ENCODE data around the gene RNF168. TPM values are rescaled to one million over a fixed set of nuclear protein-coding genes. Genes with fewer than 3 reads are reported as not detected.
"Not testable (repeated sequence)": the region's sequence is repeated elsewhere in the genome, so short reads cannot be mapped to it uniquely, and the experiment has no call there.

Gene RNF168
- total RNA-seq, 2 experiments from 2014 or later = 37.5 to 38.7 TPM

DNA sequence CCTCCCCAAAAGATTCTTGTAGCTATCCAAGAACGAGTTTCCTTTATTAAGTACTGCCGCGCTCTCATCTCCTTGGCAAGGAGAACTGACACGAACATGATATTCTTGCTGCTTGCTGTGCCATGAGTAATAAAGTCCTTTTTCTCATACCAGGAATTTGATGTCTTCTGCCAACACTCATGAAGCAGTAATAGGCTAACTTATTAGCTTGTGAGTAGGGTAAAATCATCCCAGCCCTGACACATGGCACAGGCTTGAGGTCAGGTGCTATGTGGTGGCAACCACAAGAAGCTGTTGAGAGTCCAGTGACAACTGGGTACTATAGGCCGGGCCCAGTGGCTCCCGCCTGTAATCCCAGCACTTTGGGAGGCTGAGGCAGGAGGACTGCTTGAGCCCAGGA lies 48.6 kb downstream of the RNF168 start:
- ChIA-PET POLR2A (no interaction called here), CTCF (interaction anchor here (0.5 to 1.2 kb wide), 5 partner anchors 9 to 1596 kb away, joined by 3 to 7 read pairs (median 3); no protein-coding TSS in a partner anchor)
- DNase-seq = no peak
- Mint-ChIP-seq H3K4me1 (peaks cover 4% of the 10 kb centered on the region), H3K27me3 (no peaks in the 10 kb centered on the region), H3K4me3 (no peak overlapping the region), H3K9me3 (no peaks in the 10 kb centered on the region), H3K36me3 (ENCODE audit: low read depth) (no peaks in the 10 kb centered on the region), H3K27ac (peak overlapping the region; percentile 22)

DNA sequence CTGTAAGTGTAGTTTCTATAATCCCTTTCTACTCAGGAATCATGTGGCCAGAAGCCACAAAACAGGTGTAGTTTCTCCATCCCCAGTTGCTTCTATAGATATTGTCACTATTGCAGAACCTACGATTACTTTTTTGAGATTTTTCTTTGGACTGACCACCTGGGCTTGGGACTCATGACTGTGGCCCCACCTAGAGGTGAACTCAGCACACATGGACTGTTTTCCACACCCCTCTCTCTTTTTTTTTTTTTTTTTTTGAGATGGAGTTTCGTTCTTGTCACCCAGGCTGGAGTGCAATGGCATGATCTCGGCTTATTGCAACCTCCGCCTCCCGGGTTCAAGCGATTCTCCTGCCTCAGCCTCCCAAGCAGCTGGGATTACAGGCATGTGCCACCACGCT lies 58.2 kb downstream of the RNF168 start:
- H3K27ac Mint-ChIP-seq; DNase-seq; H3K36me3 Mint-ChIP-seq (ENCODE audit: low read depth); H3K27me3 Mint-ChIP-seq; H3K4me3 Mint-ChIP-seq; POLR2A ChIA-PET; H3K9me3 Mint-ChIP-seq; CTCF ChIA-PET: not testable (repeated sequence)
- peaks cover 17% of the 10 kb centered on the region for H3K4me1 Mint-ChIP-seq

DNA sequence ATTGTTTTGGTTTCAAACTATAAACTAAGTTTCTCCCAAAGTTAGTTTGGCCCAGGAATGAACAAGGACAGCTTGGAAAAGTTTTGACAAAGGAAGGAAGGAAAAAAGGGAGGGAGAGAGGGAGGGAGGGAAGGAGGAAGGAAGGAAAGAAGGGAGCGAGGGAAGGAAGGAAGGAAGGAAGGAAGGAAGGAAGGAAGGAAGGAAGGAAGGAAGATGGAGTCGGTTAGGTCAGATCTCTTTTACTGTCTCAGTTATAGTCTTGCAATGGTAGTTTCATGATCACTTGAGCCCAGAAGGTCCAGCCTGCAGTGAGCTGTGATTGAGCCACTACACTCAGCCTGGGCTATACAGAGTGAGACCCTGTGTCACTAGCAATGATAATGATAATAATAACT lies 59.1 kb downstream of the RNF168 start:
- Mint-ChIP-seq H3K4me1 (peaks cover 18% of the 10 kb centered on the region), H3K9me3 (no peaks in the 10 kb centered on the region), H3K27ac (no peak overlapping the region), H3K4me3 (no peak overlapping the region), H3K36me3 (ENCODE audit: low read depth) (no peaks in the 10 kb centered on the region), H3K27me3 (no peaks in the 10 kb centered on the region)
- ChIA-PET CTCF (interaction anchor here (0.6 to 1.0 kb wide), 2 partner anchors 27 to 215 kb away, joined by 3 read pairs; no protein-coding TSS in a partner anchor), POLR2A (no interaction called here)
- no peak for DNase-seq

DNA sequence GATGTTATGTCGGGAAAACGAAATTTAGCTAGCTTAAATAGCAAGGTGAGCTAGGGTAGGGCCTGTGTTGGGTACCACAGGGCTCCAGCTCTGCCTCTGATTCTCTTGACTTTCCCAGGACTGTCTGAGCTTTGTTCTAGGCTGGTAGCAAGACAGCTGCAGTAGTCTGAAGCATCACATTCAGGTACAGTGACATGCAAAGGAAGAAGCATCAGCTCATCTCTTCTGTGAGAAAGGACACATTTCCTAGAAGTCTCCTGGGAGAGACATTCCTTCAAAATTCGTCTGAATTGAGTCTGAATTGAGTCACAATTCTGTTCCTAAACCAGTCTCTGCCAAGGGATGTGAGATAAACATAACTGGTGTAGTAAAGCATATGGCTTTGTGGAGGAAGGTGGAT lies 62.9 kb downstream of the RNF168 start:
- ChIA-PET POLR2A (interaction anchor here (0.6 kb wide), 1 partner anchor 10 kb away, joined by 3 read pairs; no protein-coding TSS in a partner anchor), CTCF (interaction anchor here (1.0 to 1.6 kb wide), 4 partner anchors 8 to 18 kb away, joined by 3 to 5 read pairs (median 3); partner anchors contain the start of gene UBXN7)
- H3K27ac Mint-ChIP-seq = no peak overlapping the region
- H3K4me3 Mint-ChIP-seq = no peak overlapping the region
- peaks cover 18% of the 10 kb centered on the region for H3K4me1 Mint-ChIP-seq
- H3K36me3 Mint-ChIP-seq (ENCODE audit: low read depth) = no peaks in the 10 kb centered on the region
- H3K9me3 Mint-ChIP-seq = no peaks in the 10 kb centered on the region
- no peaks in the 10 kb centered on the region for H3K27me3 Mint-ChIP-seq
- no peak for DNase-seq

DNA sequence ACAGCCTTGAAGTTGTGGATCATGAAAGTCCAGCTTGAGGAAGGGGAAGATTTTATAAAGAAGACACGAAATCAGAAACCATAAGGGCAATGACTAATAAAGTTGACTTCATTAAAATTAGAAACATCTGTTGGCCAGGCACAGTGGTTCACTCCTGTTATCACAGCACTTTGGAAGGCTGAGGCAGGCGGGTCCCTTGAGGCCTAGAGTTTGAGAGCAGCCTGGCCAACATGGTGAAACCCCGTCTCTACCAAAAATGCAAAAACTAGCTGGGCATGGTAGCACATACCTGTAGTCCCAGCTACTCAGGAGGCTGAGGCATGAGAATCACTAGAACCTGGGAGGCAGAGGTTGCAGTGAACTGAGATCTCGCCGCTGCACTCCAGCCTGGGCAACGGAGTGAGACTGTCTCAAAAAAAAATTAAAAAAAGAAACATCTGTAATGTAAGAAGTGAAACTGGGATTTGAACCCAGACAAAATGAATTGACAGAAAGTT lies 63.5 kb downstream of the RNF168 start:
- CTCF ChIA-PET = interaction anchor here (1.0 to 1.6 kb wide), 4 partner anchors 8 to 78 kb away, joined by 3 to 5 read pairs (median 3); partner anchors contain the start of gene UBXN7
- DNase-seq = no peak
- Mint-ChIP-seq H3K27ac (peak overlapping the region; percentile 66), H3K4me1 (peaks cover 18% of the 10 kb centered on the region), H3K36me3 (ENCODE audit: low read depth) (no peaks in the 10 kb centered on the region), H3K9me3 (no peaks in the 10 kb centered on the region), H3K4me3 (no peak overlapping the region), H3K27me3 (no peaks in the 10 kb centered on the region)
- POLR2A ChIA-PET = no interaction called here

DNA sequence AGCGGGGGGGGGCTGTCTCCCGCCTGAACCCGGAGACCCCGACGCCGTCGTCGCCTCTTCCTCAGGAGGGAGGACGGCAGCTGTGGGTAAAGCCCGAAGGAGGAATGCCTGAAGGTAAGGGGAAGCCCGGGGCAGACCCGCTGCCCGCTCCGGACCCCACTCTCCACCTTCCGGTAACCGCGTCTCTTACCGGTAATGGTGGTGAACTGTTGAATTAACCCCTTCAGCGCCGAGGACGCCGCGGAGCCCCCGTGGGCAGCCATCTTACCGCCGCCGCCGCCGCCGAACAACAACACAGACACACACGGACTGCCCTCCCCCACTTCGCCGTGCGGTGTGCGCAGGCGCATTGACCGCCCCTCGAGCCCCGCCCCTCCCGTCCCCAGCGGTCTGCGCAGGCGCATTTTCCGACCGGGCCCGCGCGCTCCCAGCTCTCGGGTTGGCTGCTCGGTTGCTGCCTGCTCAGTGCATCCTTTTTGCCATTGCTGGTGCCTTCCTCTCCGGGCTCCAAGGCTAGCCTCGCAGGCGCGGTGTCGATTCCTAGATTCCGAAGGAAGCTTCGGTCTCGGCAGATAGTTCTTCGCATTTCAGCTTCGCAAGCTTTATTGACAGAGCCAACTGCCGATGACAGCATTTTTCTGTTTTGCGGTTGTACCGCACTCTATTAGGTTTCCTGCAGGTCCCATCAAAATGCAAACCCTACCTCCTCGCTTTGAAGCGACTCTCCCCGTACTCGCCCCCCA lies 71.3 kb downstream of the RNF168 start, which contains the start of gene UBXN7:
TSS of gene UBXN7 (minus strand) at position 291 of the 743 bp plus-strand sequence. CDS start at position 263, 28 bp downstream.
- peak within 1 kb of the TSS; percentile 75 for H3K4me3 Mint-ChIP-seq
- peak; percentile 96 for DNase-seq
- CTCF ChIA-PET = interaction anchor here (0.6 to 1.1 kb wide), 4 partner anchors 8 to 150 kb away, joined by 3 read pairs; no protein-coding TSS in a partner anchor
- H3K27me3 Mint-ChIP-seq = no peaks in the 10 kb centered on the region
- H3K36me3 Mint-ChIP-seq (ENCODE audit: low read depth) = peaks cover 6% of the 10 kb centered on the region
- peaks cover 22% of the 10 kb centered on the region for H3K4me1 Mint-ChIP-seq
- POLR2A ChIA-PET = no interaction called here
- no peaks in the 10 kb centered on the region for H3K9me3 Mint-ChIP-seq
- H3K27ac Mint-ChIP-seq = peak within 1 kb of the TSS; percentile 97

DNA sequence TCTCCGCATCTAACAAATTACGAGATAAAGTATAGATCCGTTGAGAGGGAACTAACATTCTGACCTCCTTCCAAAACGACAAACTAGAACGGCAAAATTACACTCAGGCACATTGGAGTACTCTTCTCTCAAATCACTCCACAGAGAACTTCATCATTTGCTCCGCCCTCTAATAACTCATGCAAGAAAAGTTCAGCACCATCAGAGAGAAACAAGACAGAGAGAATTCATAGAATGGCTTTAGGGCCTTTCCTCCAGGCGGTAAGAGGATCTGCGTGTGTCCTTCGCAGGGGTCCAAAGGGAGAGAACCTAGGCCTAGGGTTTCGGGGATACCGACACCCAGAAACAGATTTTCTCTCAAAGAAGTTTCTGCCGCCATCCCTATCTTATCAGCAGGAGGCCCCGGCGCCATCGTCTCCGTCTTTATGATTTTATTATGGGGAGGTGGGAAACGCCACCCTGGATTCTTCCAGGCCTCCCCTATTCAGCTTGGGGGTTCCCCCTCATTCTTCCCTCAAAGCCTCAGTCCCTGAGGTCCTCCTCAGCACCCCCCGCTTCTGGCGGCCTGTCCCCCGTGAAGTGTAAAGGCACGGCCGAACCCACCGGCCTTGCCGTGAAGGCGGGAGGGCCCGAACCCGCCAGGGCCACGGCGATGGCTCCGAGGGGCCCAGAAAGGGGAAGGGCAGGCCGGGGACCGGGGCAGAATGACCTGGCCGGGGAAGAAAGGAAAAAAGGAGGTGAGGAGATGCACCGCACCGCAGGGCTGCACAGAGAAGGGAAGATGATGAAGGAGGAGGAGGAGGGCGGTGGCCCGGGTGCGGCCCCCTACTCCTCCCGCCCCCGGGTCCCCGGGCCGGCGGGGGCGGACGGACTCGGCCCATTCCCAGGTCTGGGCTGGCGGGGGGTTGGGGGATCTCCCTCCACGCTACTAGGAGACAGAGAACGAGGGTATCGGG lies 72.1 kb downstream of the RNF168 start:
- ChIA-PET CTCF (interaction anchor here (0.6 to 2.4 kb wide), 5 partner anchors 9 to 150 kb away, joined by 3 to 5 read pairs (median 3); no protein-coding TSS in a partner anchor), POLR2A (interaction anchor here (0.7 kb wide), 1 partner anchor 9 kb away, joined by 3 read pairs; no protein-coding TSS in a partner anchor)
- H3K4me3 Mint-ChIP-seq = peak overlapping the region; percentile 75
- H3K4me1 Mint-ChIP-seq = peaks cover 23% of the 10 kb centered on the region
- H3K9me3 Mint-ChIP-seq = no peaks in the 10 kb centered on the region
- DNase-seq = peak; percentile 24
- peaks cover 9% of the 10 kb centered on the region for H3K36me3 Mint-ChIP-seq (ENCODE audit: low read depth)
- H3K27ac Mint-ChIP-seq = peak overlapping the region; percentile 97
- no peaks in the 10 kb centered on the region for H3K27me3 Mint-ChIP-seq

DNA sequence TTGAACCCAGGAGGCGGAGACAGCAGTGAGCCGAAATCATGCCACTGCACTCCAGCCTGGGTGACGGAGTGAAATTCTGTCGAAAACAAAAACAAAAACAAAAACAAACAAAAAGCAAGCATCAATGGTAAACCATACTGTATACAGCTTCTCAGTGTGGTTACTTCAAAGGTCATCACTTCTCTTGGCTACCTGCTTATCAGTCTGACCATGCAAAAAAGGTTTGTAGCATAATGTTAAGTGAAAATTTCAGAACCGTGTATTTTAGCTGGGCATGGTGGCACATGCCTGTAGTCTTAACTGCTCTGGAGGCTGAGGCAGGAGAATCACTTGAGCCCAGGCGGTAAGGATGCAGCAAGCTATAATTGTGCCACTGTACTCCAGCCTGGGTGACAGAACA lies 75.5 kb downstream of the RNF168 start:
- peaks cover 21% of the 10 kb centered on the region for H3K4me1 Mint-ChIP-seq
- CTCF ChIA-PET = interaction anchor here (0.8 kb wide), 1 partner anchor 49 kb away, joined by 3 read pairs; no protein-coding TSS in a partner anchor
- no peaks in the 10 kb centered on the region for H3K9me3 Mint-ChIP-seq
- DNase-seq = no peak
- H3K4me3 Mint-ChIP-seq = no peak overlapping the region
- H3K36me3 Mint-ChIP-seq (ENCODE audit: low read depth) = peaks cover 11% of the 10 kb centered on the region
- H3K27ac Mint-ChIP-seq = no peak overlapping the region
- POLR2A ChIA-PET = no interaction called here
- H3K27me3 Mint-ChIP-seq = no peaks in the 10 kb centered on the region

DNA sequence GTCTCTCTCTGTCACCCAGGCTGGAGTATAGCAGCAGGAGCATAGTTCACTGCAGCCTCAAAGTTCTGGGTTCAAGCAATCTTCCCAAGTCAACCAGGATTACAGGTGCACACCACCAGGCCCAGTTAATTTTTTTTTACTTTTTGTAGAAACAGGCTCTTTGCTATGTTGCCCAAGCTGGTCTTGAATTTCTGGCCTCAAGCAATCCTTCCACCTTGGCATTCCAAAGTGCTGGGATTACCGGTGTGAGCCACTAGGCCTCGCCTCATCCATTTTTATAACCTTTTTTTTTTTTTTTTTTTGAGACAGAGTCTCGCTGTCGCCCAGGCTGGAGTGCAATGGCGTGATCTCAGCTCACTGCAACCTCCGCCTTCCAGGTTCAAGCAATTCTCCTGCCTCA lies 79.1 kb downstream of the RNF168 start:
- POLR2A ChIA-PET, H3K27ac Mint-ChIP-seq, DNase-seq, H3K9me3 Mint-ChIP-seq, H3K4me3 Mint-ChIP-seq, H3K27me3 Mint-ChIP-seq: not testable (repeated sequence)
- Mint-ChIP-seq H3K4me1 (peaks cover 11% of the 10 kb centered on the region), H3K36me3 (ENCODE audit: low read depth) (peaks cover 12% of the 10 kb centered on the region)
- CTCF ChIA-PET = interaction anchor here (0.7 to 0.9 kb wide), 2 partner anchors 9 to 160 kb away, joined by 4 to 6 read pairs; no protein-coding TSS in a partner anchor

DNA sequence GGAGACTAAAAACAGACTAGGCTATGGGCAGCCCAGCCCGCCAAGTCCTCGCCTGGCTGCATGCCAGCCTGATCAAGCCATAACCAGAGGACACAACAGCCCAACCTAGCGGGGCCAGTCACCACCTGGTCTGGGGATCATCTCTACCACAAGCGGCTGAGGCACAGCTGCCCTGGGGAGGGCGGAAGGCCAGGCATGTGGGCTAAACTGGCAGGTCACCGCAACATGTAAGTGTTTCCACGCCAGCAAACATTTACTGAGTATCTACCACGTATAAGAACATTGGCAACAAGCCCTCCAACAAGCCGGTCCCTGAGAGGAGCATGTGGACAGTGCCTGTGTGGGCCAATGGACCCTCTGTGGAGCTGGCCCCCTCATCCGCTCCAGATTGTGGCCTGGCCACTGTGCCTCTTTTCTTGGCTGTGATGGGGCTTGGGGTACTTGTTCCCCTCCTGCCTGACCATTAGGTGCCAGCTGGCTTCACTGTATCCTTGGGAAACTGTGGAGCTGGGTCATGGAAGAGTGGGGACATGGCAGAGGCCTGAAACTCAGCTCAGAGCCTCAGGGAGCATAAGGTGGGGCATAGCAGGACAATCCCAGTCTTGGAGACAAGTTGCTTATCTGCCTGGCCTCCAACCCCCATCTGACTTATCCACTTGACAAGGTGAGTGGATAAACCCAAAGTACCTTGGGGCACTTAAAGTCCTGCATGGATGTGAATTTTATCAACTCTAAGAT lies 80.4 kb downstream of the RNF168 start:
- Mint-ChIP-seq H3K27ac (no peak overlapping the region), H3K4me1 (peaks cover 11% of the 10 kb centered on the region), H3K27me3 (no peaks in the 10 kb centered on the region), H3K36me3 (ENCODE audit: low read depth) (peaks cover 12% of the 10 kb centered on the region), H3K9me3 (no peaks in the 10 kb centered on the region), H3K4me3 (no peak overlapping the region)
- ChIA-PET POLR2A (no interaction called here), CTCF (interaction anchor here (0.6 to 0.8 kb wide), 3 partner anchors 13 to 343 kb away, joined by 3 to 6 read pairs (median 3); no protein-coding TSS in a partner anchor)
- DNase-seq = no peak

DNA sequence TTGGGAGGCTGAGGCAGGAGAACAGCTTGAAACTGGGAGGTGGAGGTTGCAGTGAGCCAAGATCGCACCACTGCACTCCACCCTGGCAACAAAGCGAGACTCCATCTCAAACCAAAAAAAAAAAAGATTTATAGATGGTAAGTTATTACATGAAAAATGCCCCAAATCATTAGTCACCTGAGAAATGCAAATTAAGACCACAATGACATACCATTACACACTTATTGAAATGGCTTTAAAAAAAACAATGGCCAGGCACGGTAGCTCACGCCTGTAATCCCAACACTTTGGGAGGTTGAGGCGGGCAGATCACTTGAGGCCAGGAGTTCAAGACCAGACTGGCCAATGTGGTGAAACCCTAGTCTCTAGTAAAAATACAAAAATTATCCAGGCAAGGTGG lies 81.9 kb downstream of the RNF168 start:
- H3K4me3 Mint-ChIP-seq; POLR2A ChIA-PET; H3K9me3 Mint-ChIP-seq; H3K27ac Mint-ChIP-seq; H3K27me3 Mint-ChIP-seq; DNase-seq; H3K36me3 Mint-ChIP-seq (ENCODE audit: low read depth): not testable (repeated sequence)
- CTCF ChIA-PET = interaction anchor here (0.6 to 1.1 kb wide), 2 partner anchors 8 to 107 kb away, joined by 3 to 5 read pairs; no protein-coding TSS in a partner anchor
- H3K4me1 Mint-ChIP-seq = peaks cover 10% of the 10 kb centered on the region

DNA sequence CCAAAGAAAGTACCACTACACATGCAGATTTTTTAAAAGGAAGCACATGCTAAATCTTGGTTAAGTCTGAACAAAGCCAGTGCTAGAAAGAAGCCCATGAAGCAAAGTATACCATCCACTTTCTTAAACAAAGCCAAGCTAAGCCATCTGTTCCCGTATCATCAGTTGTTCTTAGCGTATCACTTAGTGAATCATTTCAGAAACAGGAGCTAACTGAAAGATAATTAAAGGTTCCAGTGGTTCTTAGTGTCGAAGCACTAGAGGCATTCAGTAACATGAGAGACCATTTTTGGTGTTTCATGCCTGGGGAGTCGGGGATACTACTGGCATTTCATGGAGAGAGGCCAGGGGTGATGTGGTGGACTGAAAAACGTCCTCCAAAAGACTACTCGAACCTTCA lies 84.2 kb downstream of the RNF168 start:
- H3K4me1 Mint-ChIP-seq = peaks cover 16% of the 10 kb centered on the region
- ChIA-PET CTCF (interaction anchor here (0.7 to 1.5 kb wide), 4 partner anchors 13 to 217 kb away, joined by 3 to 5 read pairs (median 3); partner anchors contain the start of gene UBXN7), POLR2A (no interaction called here)
- no peak overlapping the region for H3K27ac Mint-ChIP-seq
- H3K27me3 Mint-ChIP-seq = no peaks in the 10 kb centered on the region
- H3K36me3 Mint-ChIP-seq (ENCODE audit: low read depth) = peaks cover 13% of the 10 kb centered on the region
- DNase-seq = no peak
- H3K4me3 Mint-ChIP-seq = no peak overlapping the region
- no peaks in the 10 kb centered on the region for H3K9me3 Mint-ChIP-seq
